HG03521 (cell line): ENCODE data around the gene ACTN2.
"Not testable (repeated sequence)": the region's sequence is repeated elsewhere in the genome, so short reads cannot be mapped to it uniquely, and the experiment has no call there.

Experiments used
- ATAC-seq: cut with Tn5 transposase; IDR thresholded peaks from one replicate; pipeline ENCODE4 v1.9.1; 2021; ENCODE audit warnings: mild to moderate bottlenecking, moderate library complexity; ENCODE audit not compliant: unreplicated experiment

ACTN2 gene

DNA sequence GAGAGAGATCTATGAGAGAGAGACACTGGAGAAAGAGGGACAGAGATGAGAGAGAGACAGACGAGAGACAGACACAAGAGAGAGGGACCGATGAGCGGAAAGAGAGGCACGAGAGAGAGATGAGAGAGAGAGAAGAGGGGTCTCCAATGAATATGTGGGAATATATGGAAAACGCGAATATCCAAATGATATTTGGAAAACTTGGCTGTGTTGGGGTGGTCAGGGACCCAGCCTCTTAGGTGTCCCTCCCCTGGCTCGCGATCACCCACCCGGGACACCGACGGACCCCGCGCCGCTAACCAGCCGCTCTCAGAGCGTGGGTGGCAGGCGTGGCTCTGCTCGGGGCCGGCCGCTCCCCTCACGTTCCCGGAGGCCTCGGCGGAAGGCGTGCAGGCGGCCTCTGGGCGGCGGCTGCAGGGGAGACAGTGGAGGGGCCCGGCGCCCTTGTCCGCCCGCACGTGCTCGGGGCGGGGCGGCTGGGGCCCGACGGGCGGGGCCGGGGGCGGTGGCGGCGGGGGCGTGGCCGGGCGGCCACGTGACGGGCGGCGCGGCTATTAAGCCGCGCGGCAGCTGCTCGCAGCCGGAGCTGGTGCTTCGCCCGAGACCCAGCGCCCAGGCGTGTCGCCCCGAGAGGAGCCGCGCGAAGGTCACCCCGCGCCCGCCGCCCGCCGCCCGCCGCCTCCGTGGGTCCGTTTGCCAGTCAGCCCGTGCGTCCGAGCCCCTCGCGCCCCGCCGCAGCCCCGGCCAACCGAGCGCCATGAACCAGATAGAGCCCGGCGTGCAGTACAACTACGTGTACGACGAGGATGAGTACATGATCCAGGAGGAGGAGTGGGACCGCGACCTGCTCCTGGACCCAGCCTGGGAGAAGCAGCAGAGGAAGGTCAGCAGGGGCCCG, at the start of gene ACTN2:
Gene ACTN2 (plus strand): TSS at position 583 of the 898 bp plus-strand sequence. CDS start 175 bp downstream, at position 758.
- ATAC-seq: peak; percentile 83

DNA sequence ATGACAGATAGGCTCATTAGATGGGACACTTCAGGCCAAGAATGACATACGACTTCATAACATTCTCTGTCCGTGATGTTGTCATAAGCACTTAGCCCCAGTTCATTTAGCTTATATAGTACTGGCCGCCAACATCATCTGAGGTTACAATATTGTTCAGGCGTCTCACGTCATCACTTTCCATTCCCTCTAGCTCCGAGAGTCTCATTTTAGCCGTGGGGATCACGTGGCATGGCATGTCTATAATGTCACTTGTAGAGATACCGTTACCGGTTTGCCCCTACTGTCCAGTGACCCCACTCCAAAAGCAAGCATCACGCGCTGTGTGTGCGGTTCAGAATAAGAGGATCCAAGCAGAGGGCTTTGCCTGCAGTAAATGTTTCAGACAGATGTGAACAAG, 47.4 kb upstream of the ACTN2 start:
- no peak for ATAC-seq

DNA sequence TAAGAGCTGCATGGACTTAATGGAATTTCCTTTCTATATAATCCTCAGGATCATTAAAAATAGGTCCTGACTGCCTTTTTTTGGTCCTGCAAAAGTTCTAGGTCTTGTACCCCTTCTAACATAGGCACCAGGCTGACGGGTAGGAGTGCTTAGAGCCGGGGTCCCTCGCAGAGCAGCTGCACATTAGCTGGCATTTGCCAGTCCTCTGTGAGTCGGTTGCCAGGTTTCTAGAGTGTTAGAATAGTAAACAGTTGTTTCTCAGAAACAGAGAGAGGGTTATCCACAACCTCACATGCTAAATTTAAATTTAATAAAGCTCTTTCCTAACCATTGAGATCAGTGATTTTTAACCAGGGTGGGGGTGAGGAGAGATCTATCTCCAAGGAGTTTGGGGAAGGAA, 46.6 kb upstream of the ACTN2 start:
- ATAC-seq: no peak

DNA sequence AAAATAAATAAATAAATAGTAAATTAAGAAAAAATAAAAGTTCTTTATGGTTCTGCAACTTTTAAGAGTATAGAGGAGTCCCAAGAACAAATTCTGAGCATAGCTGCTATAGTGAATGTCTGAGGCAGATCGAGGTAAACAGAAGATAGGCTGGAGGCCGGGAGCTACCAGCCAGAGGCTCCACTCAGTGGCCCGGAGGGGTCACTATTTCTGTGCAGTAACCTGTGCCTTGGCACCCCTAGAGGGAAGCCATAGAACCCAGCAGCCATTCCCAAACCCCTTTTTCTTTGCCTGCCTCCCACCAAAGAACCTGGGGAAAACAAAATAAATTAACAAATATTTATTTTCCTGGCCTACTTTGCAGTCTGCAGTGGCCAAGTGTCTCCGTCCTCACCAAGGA, 43.5 kb upstream of the ACTN2 start:
- no peak for ATAC-seq

DNA sequence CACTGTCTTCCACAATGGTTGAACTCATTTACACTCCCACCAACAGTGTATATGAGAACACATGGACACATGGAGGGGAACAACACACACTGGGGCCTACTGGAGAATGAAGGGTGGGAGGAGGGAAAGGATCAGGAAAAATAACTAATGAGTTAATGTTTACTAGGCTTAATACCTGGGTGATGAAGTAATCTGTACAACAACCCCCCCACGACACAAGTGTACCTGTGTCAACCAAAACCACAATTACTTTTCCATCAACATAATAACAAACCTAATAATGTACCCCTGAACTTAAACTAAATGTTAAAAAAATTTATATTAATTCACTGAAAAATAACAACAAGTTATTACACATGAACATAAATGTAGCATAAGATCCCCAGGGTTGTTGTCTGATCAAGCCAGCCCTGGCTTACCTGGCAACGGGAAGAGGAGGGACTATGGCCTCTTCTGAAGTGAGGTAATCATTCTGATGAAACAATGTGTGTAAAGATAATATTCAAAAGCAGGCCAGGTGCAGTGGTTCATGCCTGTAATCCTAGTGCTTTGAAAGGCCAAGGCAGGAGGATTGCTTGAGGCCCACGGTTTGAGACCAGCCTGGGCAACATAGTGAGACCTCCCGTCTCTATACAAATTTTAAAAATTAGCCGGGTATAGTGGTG, 41.2 kb upstream of the ACTN2 start:
- ATAC-seq: no peak

DNA sequence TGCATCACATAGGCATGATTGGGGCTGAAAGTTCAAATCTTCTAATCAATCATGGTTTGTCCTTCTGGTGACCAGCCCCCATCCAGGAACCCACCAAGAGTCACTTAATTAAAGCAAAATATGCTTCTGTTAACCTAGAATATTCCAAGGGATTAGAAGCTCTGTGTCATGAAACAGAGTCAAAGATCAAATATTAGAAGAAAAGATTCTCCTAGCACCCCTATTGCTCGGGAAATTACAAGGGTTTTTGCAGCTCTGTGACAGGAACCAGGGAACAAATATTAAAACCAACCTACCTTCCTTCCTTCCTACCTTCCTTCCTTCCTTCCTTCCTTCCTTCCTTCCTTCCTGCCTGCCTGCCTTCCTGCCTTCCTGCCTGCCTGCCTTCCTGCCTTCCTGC, 31.8 kb upstream of the ACTN2 start:
- no peak for ATAC-seq

DNA sequence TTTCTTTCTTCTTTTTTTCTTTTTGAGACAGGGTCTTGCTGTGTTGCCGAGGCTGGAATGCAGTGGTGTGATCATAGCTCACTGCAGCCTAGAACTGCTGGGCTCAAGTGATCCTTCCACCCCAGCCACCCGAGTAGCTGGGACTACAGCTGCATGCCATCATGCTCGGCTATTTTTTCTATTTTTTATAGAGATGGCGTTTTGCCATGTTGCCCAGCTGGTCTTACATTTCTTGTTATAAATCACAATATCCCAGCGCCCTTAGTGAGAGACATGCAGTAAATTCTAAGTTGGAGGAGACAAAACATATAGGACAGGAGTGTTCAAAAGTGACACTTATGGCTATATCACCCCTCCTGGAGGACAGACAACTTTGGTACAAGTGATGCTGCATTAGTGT, 31.3 kb upstream of the ACTN2 start:
- ATAC-seq: no peak

DNA sequence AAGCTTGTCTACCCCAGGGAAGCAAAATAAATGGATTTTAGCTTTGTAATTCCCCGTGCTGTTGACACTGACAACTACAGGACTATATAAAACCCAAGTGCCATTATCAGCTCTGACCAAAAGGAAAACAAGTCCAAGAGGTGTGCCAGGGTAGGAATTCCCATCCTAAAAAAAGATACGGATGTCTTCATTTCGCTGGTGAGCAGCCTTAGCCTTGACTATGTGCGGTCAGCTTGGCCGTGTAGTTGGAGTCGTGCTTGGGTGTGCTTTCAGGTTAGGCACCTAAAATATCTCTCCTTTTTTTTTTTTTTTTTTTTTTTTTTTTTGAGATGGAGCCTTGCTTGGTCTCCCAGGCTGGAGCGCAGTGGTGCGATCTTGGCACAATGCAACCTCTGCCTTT, 28.9 kb upstream of the ACTN2 start:
- ATAC-seq: no peak

DNA sequence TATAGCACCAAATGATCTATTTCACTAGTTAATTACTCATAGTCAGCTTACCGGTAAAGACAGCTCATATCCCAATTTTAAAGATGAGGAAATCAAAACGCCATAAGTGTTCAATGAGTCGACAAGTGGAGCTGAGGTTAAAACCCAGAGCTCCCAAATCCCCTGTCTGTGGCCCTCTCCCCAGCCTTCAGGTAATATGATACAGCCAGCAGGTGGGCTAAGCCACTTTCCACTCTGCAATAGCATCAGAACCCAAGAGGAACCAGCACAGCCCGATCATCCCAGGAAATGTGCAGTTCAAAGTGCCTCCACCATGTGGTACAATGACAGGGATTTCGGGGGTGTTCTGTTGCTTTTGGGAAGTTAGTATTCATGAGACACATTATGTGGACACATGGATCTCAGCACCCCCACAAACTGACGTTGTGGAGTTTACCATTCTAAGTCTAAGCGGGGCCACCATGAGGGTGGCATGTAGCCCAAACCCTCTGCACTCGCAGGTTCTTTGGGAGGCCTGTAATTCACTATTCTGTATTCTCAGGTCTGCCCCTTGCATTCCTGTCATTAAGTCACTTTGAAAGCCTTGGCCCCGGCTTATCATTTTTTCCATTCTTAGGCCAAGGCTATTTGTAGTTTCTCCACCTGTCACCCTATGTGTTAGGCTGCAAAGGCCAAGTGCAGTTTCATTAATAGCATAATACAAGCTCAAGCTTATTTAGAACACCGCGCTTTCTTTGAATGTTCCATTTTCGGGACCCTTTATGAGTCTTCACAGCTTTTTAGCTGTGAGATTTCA, 26.3 kb upstream of the ACTN2 start:
- ATAC-seq: no peak

DNA sequence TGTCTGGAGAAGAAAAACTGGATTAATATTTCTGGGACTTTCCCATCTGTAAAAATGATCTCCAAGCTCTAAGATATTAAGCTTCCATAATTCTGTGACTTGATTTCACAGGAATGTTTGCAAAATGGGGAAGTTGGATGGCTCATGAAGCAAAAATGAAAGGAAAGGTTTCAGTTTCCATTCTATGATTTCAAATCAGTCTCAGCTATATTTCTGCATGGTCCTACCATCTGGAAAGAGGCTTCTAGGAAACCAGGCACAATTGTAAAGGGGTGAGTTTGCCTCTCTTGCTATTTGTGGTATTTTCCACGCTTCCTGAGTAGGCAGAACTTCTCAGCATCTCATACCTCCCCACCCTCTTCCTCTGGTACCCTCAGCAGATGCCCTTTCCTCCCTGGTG, 22.4 kb upstream of the ACTN2 start:
- no peak for ATAC-seq

DNA sequence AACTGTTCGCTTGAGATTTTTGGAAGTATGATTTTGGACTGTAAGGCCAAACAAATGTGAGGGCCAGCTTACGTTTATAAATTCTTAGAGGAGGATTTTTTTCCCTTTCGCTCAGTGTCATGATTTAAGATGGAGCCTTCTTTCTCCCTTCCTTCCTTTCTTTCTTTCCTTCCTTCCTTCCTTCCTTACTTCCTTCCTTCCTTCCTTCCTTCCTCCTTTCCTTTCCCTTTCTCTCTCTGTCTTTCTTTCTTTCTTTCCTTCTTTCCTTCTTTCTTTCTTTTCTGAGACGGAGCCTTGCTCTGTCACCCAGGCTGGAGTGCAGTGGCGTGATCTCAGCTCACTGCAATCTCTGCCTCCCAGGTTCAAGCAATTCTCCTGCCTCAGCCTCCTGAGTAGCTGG, 17.4 kb upstream of the ACTN2 start:
- not testable (repeated sequence) for ATAC-seq

DNA sequence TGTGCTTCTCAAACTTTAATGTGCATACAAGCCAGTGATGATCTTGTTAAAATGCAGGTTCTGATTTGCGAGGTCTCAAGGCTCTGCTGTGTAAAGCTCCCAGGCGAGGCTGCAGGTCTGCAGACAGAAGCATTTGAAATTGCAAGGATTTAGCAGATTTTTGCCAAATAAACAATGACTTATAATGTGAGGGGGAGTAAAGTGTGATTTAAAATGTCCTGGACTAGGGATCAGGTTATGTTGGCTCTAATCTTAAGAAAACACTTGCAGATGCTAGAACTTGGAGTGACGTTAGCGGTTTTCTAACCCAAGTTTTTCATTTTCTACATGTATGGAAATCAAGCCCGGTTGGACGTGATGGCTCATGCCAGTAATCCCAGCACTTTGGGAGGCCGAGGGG, 16.2 kb upstream of the ACTN2 start:
- no peak for ATAC-seq

DNA sequence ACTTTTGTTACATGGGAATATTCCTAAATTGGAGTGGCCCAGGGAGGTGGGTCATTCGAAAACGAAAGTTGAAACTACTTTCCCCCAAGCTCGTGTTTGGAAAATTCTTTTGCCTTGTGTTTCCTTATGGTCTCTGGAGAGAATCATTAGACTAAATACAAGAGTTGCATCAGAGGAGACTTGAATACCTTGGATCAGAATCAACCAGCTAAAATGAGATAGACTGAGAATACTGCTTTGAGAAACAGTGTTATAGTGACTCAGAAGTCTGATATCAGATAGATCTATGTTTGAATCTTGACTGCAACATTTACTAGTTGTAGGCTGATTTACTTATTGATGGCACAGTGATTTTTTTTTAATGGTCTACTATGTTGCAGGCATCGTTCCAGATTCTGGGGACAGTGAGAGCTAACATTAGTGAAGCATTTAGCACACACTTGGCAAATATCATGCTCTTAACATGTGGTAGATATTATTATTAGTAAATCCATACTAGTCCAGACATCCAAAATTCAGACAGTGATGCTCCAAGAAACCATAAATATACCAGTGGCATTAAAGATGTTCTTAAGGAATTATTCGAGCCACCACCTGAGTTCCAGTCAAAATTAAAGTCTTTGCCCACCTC, 12.9 kb upstream of the ACTN2 start:
- ATAC-seq: no peak

DNA sequence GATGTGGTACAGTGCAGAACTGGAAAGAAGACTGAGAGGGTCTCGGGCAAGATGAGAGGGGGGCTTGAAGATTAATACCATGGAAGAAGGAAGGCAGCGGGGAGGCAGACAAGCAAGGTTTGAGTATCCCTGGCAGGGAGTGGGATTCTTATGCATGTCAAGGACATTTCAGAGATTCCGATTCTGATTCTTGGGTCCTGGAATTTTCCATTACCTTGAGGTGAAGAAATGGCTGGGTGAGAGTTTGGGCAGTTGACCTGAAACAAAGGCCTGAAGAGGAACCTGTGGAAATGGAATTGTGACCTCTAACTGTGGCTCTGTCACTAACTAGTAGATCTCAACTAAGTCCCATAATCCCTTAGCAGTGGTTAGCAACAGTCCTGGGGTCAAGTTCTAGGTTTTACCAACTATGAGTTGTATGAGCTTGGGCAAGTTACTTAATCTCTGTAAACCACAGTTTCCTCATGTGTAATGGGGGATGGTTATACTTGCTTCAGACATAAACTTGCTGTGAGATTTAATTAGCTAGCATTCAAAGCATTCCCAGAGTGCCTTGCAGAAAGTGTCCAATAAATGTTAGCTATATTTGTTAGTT, 8.6 kb upstream of the ACTN2 start:
- ATAC-seq: no peak

DNA sequence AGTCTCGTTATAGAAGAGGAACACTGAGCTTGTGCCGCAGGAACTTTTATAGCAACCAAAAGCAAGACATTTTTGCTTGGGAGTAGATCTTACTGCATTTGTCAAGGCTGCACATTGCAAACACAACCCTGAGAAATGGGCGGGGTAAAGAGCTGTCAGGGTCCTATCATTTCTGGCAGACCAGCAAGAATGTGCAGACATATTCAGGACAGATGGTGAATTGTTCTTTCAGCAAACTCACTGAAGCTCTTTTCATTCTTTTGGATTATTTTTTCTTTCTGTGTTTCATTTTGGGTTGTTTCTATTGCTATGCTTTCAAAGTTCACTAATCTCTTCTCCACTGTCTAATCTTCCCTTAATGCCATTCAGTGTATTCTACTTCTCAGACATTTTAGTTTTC, 5.1 kb upstream of the ACTN2 start:
- no peak for ATAC-seq

DNA sequence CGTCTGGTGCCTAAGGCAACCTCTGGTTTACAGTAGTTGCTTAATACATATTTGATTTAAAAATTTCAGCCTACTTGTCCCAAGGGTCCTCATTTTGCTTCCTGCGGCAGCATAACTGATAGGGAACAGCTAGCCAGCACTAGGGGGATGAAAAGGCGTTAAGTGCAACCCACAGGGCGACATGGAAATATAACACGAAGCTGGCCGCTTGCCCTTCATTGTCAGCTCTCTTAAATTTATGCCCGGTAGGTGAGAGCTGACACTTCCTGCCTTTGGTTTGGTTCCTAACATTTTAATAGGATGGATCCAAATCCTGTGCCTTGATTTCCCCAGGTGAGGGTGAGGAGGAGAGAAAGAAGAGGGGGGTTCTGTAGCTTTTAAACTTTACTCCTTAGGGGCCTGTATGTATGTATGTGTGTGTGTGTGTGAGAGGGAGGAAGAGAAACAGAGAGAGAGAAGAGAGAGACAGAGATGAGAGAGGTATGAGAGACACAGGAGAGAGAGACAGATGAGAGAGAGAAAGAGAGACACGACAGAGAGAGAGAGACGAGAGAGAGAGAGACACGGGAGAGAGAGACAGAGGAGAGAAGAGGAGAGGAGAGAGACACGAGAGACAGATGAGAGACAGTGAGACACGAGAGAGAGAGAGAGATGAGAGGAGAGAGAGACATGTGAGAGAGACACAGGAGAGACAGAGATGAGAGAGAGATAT, 938 bp upstream of the ACTN2 start:
- ATAC-seq: no peak

DNA sequence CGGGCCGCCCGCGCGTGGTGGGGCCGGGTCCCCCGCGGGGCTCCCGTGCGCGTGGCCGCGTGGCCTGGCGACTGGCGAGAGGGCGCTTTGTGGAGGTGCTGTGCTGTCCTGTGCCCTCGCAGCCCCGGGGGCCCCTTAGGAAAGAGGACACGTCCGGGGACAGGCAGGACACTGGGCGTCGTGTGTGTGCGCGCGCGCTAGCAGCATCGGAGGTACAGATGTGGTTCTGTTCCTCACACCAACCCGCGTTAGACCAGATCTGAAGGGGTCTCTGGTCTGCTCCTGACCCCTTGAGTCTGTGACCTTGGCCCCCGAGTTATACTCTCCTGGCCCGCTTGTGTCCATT, 489 bp downstream of the ACTN2 start:
- no peak for ATAC-seq

DNA sequence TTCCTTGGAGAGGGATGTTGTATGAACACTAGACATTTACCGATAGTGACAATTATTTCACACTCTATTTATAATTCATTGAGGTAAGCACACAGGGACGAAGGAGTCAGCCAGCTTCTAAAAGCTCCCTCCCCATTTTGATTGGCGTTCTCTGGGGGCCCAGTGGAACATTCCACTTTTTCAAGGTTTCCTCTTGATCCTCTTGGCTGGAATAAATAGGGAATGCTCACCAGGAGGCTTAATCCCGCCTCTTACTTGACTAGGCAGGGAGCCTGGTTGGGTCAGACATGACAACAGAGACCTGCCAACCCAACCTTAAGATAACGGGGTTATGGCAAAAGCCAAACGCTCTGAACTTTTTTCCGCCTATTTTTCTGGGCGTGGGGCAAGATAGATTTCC, 974 bp downstream of the ACTN2 start:
- no peak for ATAC-seq

DNA sequence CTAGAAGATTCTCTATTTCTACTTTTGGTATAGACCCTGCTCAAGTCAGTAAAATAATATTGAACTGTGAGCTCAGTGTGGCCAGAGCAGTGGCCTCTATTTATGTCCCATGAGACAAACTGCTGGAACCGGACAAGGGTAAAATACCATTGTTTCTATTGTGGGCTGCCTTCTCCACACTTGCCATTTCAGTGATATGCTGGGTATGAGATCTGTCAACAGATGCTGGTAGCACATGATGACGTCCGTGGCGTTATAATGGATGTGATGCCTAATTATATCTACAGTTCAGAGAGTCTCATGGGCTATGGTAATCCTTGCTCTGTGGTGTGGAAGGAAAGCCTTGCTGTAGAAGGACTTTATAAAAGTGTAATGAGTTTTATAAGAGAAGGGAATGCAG, 2.4 kb downstream of the ACTN2 start:
- no peak for ATAC-seq
